HEK293T (cell line): ENCODE results near the gene PLBD2.

Experiments
- FOXA1 ChIP-seq: fragments of 450-650 bp; IDR thresholded peaks from 2 replicates; pipeline ENCODE4 v1.6.1; 2016; ENCODE audit warnings: mild to moderate bottlenecking
- FOXM1 ChIP-seq: fragments of 450-650 bp; IDR thresholded peaks from 2 replicates; pipeline ENCODE4 v1.6.1; 2017; ENCODE audit warnings: mild to moderate bottlenecking, borderline replicate concordance
- ZNF384 ChIP-seq: fragments of 450-650 bp; IDR thresholded peaks from 2 replicates; pipeline ENCODE4 v1.6.1; 2016

- no peak for TF ChIP-seq FOXM1
- TF ChIP-seq ZNF384 = no peak
- no peak for TF ChIP-seq FOXA1
Observed at GRCh38 chr12:113424915-113425823, 66.8 kb downstream of the PLBD2 start.
